ENCODE measurements around the gene ELOVL6.
"Not testable (repeated sequence)": the region's sequence is repeated elsewhere in the genome, so short reads cannot be mapped to it uniquely, and the experiment has no call there.

DNA sequence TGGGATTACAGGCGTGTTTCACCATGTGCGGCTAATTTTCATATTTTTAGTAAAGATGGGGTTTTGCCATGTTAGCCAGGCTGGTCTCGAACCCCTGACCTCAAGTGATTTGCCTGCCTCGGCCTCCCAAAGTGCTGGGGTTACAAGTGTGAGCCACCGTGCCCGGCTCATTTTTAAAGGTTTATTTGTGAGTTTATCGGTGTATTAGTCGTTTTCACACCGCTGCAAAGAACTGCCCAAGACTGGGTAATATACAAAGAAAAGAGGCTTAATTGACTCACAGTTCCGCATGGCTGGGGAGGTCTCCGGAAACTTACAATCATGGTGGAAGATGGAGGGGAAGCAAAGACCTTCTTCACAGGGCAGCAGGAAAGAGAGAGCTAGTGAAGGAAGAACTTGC is 159.3 kb downstream of the ELOVL6 start:
- TF ChIP-seq, protein P1, sequence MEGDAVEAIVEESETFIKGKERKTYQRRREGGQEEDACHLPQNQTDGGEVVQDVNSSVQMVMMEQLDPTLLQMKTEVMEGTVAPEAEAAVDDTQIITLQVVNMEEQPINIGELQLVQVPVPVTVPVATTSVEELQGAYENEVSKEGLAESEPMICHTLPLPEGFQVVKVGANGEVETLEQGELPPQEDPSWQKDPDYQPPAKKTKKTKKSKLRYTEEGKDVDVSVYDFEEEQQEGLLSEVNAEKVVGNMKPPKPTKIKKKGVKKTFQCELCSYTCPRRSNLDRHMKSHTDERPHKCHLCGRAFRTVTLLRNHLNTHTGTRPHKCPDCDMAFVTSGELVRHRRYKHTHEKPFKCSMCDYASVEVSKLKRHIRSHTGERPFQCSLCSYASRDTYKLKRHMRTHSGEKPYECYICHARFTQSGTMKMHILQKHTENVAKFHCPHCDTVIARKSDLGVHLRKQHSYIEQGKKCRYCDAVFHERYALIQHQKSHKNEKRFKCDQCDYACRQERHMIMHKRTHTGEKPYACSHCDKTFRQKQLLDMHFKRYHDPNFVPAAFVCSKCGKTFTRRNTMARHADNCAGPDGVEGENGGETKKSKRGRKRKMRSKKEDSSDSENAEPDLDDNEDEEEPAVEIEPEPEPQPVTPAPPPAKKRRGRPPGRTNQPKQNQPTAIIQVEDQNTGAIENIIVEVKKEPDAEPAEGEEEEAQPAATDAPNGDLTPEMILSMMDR (IDR thresholded peaks at IDR 0.05; ENCODE audit: low read depth, low read length) = not testable (repeated sequence)
- not testable (repeated sequence) for TF ChIP-seq POLR2A (IDR thresholded peaks at IDR 0.05; ENCODE audit: extremely low read depth, insufficient read length)

Data from NB4 (cell line).